ENCODE results near the gene PYCARD.
A peak's percentile ranks its signal among the peaks of the same experiment; 100 is the strongest.
"Not testable (repeated sequence)": the region's sequence is repeated elsewhere in the genome, so short reads cannot be mapped to it uniquely, and the experiment has no call there.

The PYCARD gene

DNA sequence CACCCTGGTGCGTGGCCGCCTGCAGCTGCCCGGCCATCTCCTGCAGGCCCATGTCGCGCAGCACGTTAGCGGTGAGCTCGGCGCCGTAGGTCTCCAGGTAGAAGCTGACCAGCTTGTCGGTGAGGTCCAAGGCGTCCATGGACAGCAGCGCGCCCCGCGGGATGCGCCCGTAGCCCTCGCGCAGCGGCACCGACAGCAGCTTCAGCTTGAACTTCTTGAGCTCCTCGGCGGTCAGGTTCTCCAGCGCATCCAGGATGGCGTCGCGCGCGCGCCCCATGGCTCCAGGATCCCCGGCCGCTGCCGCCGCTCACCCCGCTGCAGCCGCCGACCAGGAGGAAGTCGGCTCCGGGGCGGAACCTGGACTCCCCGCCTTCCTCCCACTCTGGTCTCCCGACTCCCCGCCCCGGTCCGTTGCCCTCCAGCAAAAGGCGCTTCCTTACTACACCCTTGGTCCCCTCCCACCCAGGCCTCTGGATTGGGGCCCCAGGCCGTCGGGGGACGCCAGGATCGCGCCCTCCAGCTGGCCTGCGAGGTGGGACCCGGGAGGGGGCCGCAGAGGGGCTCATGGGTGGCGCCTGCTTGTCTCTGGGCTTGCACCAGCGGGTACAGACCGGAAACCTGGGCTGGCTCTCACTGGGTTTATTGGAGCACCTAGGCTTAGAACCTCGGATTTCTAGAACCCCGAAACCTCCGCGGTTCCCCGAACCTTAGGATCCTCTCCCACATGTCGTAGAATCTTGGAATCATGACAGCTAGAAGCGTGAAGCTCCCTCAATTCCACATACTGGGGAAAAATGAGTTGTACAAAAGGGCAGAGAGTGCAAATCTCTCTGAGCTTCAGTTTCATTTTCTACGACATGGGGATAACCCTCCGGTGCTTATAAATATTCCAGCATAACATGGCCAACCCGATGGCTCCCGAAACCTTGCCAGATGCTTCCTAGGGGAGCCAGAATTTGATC lies at the start of gene PYCARD:
Gene PYCARD, minus strand, starts transcription at position 347 of the 962 bp plus-strand sequence. Its CDS starts 70 bp downstream, at position 277.
- Histone ChIP-seq H3K27me3 (no peaks in the 10 kb centered on the region), H3K36me3 (peaks cover 12 to 35% (median 24%) of the 10 kb centered on the region in 11 experiments; a peak in 19 of 22 replicates), H3K4me2 (peak within 1 kb of the TSS; percentile 92 to 99 (median 96)), H3K9ac (peak within 1 kb of the TSS; percentile 83 to 90 (median 86)), H4K20me1 (peaks cover 29 to 43% (median 39%) of the 10 kb centered on the region in 11 experiments), H3K4me1 (peaks cover 65 to 77% (median 72%) of the 10 kb centered on the region in 10 experiments), H3K4me3 (peak within 1 kb of the TSS; percentile 66 to 91 (median 79)), H3K9me3 (replicated peaks in 1 of 11) (no peaks in the 10 kb centered on the region), H3K27ac (peak within 1 kb of the TSS; percentile 62 to 93 (median 87); a peak in 21 of 22 replicates)
- TF ChIP-seq Cebpa-rat (IDR thresholded peaks at IDR 0.05): no peak

DNA sequence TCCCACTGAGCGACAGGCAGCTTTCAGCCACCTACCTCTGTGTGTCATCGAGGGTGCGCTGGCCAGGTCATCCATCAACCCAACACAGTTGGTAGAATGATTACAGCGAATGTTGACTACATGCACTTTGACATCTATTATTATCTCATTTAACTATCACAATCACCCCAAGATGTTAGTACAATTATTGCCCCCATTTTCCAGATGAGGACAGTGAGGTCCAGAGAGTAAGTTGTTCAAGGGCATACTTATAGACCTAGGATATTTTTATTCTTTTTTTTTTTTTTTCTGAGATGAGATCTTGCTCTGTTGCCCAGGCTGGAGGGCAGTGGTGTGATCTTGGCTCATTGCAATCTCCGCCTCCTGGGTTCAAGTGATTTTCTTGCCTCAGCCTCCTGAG lies 48.9 kb upstream of the PYCARD start:
- H3K27me3 ChIP-seq: no peaks in the 10 kb centered on the region
- no peak overlapping the region for H3K9ac ChIP-seq
- 0 out of 22 replicates have a peak, but pooled peaks cover 0 to under 1% (median 0%) of the 10 kb centered on the region in 11 experiments for H3K9me3 ChIP-seq (replicated peaks in 1 of 11)
- H3K4me3 ChIP-seq: no peak overlapping the region
- peak overlapping the region in 2 of 11 experiments; percentile 23 to 53; a peak in 4 of 22 replicates for H3K27ac ChIP-seq
- no peak for TF ChIP-seq Cebpa-rat (IDR thresholded peaks at IDR 0.05)
- H3K4me2 ChIP-seq: peak overlapping the region in 2 of 11 experiments; percentile 32 to 80; a peak in 3 of 22 replicates
- H3K36me3 ChIP-seq: no peaks in the 10 kb centered on the region
- peaks cover 7 to 81% (median 42%) of the 10 kb centered on the region in 10 experiments; a peak in 19 of 20 replicates for H3K4me1 ChIP-seq
- H4K20me1 ChIP-seq: no peaks in the 10 kb centered on the region

DNA sequence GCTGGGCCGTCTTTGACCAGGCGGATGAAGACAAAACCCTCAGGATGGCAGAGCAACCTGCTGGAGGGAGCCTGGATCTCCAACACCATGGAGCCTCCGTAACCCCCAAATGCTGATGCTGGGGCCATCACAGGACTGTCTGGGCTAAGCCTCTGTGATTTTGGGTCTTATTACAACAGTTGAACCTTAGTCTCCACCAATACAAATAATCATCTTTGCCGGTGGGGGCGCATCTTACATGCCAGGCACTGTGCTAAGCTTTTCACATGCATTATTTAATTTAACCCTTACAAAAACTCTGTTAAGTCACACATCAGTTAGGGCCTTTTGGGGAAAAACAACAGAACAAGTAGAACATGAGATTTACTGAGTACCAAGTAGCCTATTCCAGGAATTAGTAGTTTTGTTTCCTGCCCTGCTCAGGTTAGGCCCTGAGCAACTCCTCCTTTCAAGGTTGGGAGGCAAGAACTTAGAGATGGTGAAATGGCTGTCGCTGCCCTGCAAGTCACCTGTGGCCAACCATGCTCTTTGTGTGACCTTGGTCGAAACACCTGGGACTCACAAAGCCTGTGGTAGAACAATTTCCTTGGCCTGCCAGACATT lies 48.3 kb upstream of the PYCARD start:
- Histone ChIP-seq H3K4me3 (no peak overlapping the region), H3K4me2 (peak overlapping the region in 1 of 11 experiments; percentile 6; a peak in 3 of 22 replicates), H3K36me3 (no peaks in the 10 kb centered on the region), H4K20me1 (no peaks in the 10 kb centered on the region), H3K9me3 (replicated peaks in 1 of 11) (0 out of 22 replicates have a peak, but pooled peaks cover 0 to 3% (median 0%) of the 10 kb centered on the region in 11 experiments), H3K4me1 (peaks cover 7 to 75% (median 41%) of the 10 kb centered on the region in 10 experiments; a peak in 19 of 20 replicates), H3K9ac (no peak overlapping the region), H3K27ac (peak overlapping the region in 2 of 11 experiments; percentile 23 to 53; a peak in 5 of 22 replicates), H3K27me3 (no peaks in the 10 kb centered on the region)
- TF ChIP-seq Cebpa-rat (IDR thresholded peaks at IDR 0.05): no peak

DNA sequence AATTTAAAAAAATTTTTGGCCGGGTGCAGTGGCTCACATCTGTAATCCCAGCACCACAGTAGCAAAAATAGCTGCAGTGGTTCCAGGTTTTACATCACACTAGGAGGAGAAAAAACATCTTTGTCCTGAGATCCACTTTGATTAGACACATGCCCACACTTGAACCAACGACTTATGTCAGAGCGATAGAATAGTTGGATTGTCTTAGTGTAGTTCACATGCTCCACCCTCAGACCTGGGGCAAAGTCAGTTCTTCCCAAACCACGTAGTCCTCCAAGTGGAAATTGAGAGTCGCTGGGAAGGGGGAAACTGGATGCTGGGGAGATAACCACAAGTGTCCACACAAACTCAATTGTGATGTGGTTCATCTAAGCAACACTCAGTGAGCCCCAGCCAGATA lies 45.8 kb upstream of the PYCARD start:
- Histone ChIP-seq H3K9ac (no peak overlapping the region), H3K4me1 (peaks cover 19 to 70% (median 35%) of the 10 kb centered on the region in 10 experiments), H3K4me2 (peak overlapping the region in 3 of 11 experiments; percentile 51 to 72 (median 65); a peak in 6 of 22 replicates), H3K4me3 (no peak overlapping the region), H4K20me1 (no peaks in the 10 kb centered on the region), H3K27ac (no peak overlapping the region), H3K9me3 (replicated peaks in 1 of 11) (peaks cover 0 to 4% (median 0%) of the 10 kb centered on the region in 11 experiments; a peak in 4 of 22 replicates), H3K27me3 (no peaks in the 10 kb centered on the region), H3K36me3 (no peaks in the 10 kb centered on the region)
- TF ChIP-seq Cebpa-rat (IDR thresholded peaks at IDR 0.05): no peak

DNA sequence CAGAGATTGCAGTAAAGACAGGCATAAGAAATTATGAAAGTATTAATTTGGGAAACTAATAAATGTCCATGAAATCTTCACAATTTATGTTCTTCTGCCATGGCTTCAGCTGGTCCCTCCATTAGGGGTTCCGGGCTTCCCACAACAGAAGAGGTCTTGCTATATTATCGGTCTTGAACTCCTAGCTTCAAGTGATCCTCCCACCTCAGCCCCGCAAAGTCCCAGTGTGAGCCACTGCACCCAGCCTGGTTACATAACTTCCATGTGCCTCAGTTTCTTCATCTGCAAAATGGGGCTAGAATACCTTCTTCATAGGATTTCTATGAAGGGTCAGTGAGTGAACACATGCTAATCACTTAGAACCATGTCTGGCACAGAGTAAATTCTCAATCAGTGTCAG lies 43.7 kb upstream of the PYCARD start:
- peaks cover 0 to 4% (median 0%) of the 10 kb centered on the region in 11 experiments; a peak in 4 of 22 replicates for H3K9me3 ChIP-seq (replicated peaks in 1 of 11)
- H3K9ac ChIP-seq: no peak overlapping the region
- peaks cover 16 to 67% (median 27%) of the 10 kb centered on the region in 10 experiments for H3K4me1 ChIP-seq
- no peaks in the 10 kb centered on the region for H4K20me1 ChIP-seq
- no peaks in the 10 kb centered on the region for H3K27me3 ChIP-seq
- no peak for TF ChIP-seq Cebpa-rat (IDR thresholded peaks at IDR 0.05)
- no peak overlapping the region for H3K4me2 ChIP-seq
- no peak overlapping the region for H3K4me3 ChIP-seq
- no peak overlapping the region for H3K27ac ChIP-seq
- no peaks in the 10 kb centered on the region for H3K36me3 ChIP-seq

DNA sequence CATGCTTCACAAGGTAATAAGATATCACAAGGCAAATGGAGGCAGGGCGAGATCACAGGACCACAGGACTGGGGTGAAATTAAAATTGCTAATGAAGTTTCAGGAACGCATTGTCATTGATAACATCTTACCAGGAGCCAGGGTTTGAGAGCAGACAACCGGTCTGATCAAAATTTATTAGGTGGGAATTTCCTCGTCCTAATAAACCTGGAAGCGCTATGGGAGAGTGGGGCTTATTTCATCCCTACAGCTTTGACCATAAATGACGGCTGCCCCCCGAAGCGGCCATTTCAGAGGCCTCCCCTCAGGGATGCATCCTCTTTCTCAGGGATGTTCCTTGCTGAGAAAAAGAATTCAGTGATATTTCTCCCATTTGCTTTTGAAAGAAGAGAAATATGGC lies 43.0 kb upstream of the PYCARD start:
- not testable (repeated sequence) for H3K36me3 ChIP-seq; H3K27me3 ChIP-seq; H3K27ac ChIP-seq; H3K4me2 ChIP-seq; H3K9me3 ChIP-seq (replicated peaks in 1 of 11); H3K9ac ChIP-seq; H4K20me1 ChIP-seq; H3K4me3 ChIP-seq
- peaks cover 16 to 60% (median 27%) of the 10 kb centered on the region in 10 experiments for H3K4me1 ChIP-seq

DNA sequence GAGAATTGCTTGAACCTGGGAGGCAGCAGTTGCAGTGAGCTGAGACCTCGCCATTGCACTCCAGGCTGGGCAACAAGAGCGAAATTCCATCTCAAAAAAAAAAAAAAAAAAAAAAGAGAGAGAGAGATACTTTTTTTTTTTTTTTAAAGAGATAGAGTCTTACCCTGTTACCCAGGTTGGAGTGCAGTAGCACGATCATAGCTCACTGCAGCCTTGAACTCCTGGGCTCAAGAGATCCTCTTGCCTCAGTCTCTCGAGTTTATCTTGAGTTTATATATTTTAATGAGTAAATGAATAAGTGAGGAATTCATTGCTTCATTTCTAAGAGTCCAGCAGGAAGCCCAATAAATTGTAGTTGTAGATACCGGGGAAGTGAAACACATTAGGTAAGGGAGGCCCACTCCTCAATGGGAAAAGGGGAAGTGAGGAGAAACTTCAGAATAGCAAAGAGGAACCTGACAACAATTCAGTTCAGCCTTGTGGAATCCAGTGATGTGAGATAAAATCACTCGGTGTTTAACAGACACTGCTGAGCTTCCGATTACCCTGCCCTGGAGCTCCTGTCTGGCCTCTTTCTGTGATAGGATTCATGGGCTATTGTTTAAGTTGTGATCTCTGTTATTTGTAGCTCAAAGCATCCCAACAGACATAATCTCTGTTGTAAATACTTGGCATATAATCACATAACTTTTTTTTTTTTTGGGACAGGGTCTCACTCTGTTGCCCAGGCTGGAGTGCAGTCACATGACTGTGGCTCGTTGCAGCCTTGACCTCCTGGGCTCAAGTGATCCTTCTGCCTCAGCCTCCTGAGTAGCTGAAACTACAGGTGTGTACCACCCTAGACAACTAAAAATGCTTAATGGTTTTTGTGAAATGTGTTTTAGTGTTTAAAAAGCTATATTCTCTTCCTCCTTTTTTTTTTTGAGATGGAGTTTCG lies 41.4 kb upstream of the PYCARD start:
- Histone ChIP-seq H4K20me1 (no peaks in the 10 kb centered on the region), H3K27me3 (no peaks in the 10 kb centered on the region), H3K4me1 (peaks cover 16 to 58% (median 27%) of the 10 kb centered on the region in 10 experiments), H3K36me3 (no peaks in the 10 kb centered on the region), H3K4me3 (no peak overlapping the region), H3K27ac (peak overlapping the region in 7 of 11 experiments; percentile 34 to 77 (median 65); a peak in 12 of 22 replicates), H3K9me3 (replicated peaks in 1 of 11) (peaks cover 0 to 4% (median 0%) of the 10 kb centered on the region in 11 experiments; a peak in 4 of 22 replicates), H3K4me2 (peak overlapping the region; percentile 31 to 91 (median 66); a peak in 21 of 22 replicates), H3K9ac (peak overlapping the region in 7 of 11 experiments; percentile 1 to 60 (median 46); a peak in 10 of 22 replicates)
- no peak for TF ChIP-seq Cebpa-rat (IDR thresholded peaks at IDR 0.05)

DNA sequence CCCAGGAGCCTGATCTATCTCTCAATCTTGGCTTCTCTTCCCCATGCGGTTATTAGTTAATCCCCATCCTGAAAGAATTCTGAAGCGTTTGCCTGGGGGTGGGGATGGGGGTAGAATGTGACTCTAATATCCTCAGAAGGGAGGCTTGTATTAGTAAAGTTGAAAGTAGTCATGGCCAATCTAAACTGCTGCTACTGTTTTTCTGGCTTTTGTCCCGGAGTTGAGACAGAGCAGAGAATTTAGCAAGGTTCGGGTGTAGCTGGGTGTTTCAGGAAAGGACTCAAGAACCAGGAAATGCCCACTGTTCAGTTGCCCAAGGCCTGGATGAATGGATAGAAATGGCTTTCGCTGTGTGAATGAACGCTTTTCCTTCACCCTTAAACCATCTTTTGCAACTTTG lies 39.6 kb upstream of the PYCARD start:
- Histone ChIP-seq H3K36me3 (no peaks in the 10 kb centered on the region), H3K4me1 (peaks cover 16 to 49% (median 24%) of the 10 kb centered on the region in 10 experiments), H3K9ac (no peak overlapping the region), H3K4me2 (peak overlapping the region in 4 of 11 experiments; percentile 16 to 76 (median 46); a peak in 7 of 22 replicates), H3K27ac (peak overlapping the region in 3 of 11 experiments; percentile 3 to 19 (median 14); a peak in 4 of 22 replicates), H3K4me3 (no peak overlapping the region), H3K27me3 (no peaks in the 10 kb centered on the region), H4K20me1 (no peaks in the 10 kb centered on the region), H3K9me3 (replicated peaks in 1 of 11) (peaks cover 0 to 4% (median 0%) of the 10 kb centered on the region in 11 experiments; a peak in 4 of 22 replicates)
- no peak for TF ChIP-seq Cebpa-rat (IDR thresholded peaks at IDR 0.05)
